ENCODE data around the gene DOC2A.

The DOC2A gene

GRCh38 chr16:30033270-30033669 is 22.4 kb upstream of the DOC2A start:
- H3F3A ChIP-seq (ENCODE audit: control insufficient read depth, insufficient read depth): no peaks in the 10 kb centered on the region
- peaks cover 28% of the 10 kb centered on the region for H3K27me3 ChIP-seq (ENCODE audit: control insufficient read depth, low read length)
- no peak for TF ChIP-seq CTCF (IDR thresholded peaks at IDR 0.05; ENCODE audit: low read depth, low read length, poor library complexity, severe bottlenecking)
- no peak for TF ChIP-seq EZH2phosphoT487 (IDR thresholded peaks at IDR 0.05; ENCODE audit: borderline replicate concordance, low read length)
- H3K27ac ChIP-seq (ENCODE audit: low read depth, low read length): no peak overlapping the region
- H3K4me3 ChIP-seq (ENCODE audit: low read length): no peak overlapping the region
- no peaks in the 10 kb centered on the region for H4K20me1 ChIP-seq (ENCODE audit: control insufficient read depth, insufficient read depth, low read depth, low read length)
- 0 out of 2 replicates have a peak, but pooled peaks cover 3% of the 10 kb centered on the region for H3K4me1 ChIP-seq (ENCODE audit: control insufficient read depth, low read length)
- H3K4me2 ChIP-seq (ENCODE audit: low read length): no peak overlapping the region
- no peaks in the 10 kb centered on the region for H3K9me2 ChIP-seq (replicated peaks; ENCODE audit: control insufficient read depth, low read length)
- peaks cover 4% of the 10 kb centered on the region; the same call in 1 of the 2 replicates for H3K9me3 ChIP-seq (ENCODE audit: control insufficient read depth, insufficient read depth, low read length)
- no peaks in the 10 kb centered on the region for H3K36me3 ChIP-seq (ENCODE audit: control insufficient read depth, low read length)
- H3K79me2 ChIP-seq (ENCODE audit: control insufficient read depth, low read length): no peaks in the 10 kb centered on the region

- H3K4me2 ChIP-seq (ENCODE audit: low read length): no peak overlapping the region
- no peaks in the 10 kb centered on the region for H3K9me2 ChIP-seq (replicated peaks; ENCODE audit: control insufficient read depth, low read length)
- peaks cover 38% of the 10 kb centered on the region for H3K27me3 ChIP-seq (ENCODE audit: control insufficient read depth, low read length)
- H3K9me3 ChIP-seq (ENCODE audit: control insufficient read depth, insufficient read depth, low read length): peaks cover 4% of the 10 kb centered on the region; the same call in 1 of the 2 replicates
- H3K79me2 ChIP-seq (ENCODE audit: control insufficient read depth, low read length): no peaks in the 10 kb centered on the region
- H4K20me1 ChIP-seq (ENCODE audit: control insufficient read depth, insufficient read depth, low read depth, low read length): no peaks in the 10 kb centered on the region
- no peak overlapping the region for H3K4me3 ChIP-seq (ENCODE audit: low read length)
- 0 out of 2 replicates have a peak, but pooled peaks cover 3% of the 10 kb centered on the region for H3K4me1 ChIP-seq (ENCODE audit: control insufficient read depth, low read length)
- H3F3A ChIP-seq (ENCODE audit: control insufficient read depth, insufficient read depth): no peaks in the 10 kb centered on the region
- TF ChIP-seq CTCF (IDR thresholded peaks at IDR 0.05; ENCODE audit: low read depth, low read length, poor library complexity, severe bottlenecking) (peak; percentile 97), EZH2phosphoT487 (IDR thresholded peaks at IDR 0.05; ENCODE audit: borderline replicate concordance, low read length) (no peak)
- H3K36me3 ChIP-seq (ENCODE audit: control insufficient read depth, low read length): no peaks in the 10 kb centered on the region
- no peak overlapping the region for H3K27ac ChIP-seq (ENCODE audit: low read depth, low read length)
Observed at GRCh38 chr16:30032083-30032819, 21.4 kb upstream of the DOC2A start.

GRCh38 chr16:30031477-30031918 is 20.7 kb upstream of the DOC2A start:
- TF ChIP-seq CTCF (IDR thresholded peaks at IDR 0.05; ENCODE audit: low read depth, low read length, poor library complexity, severe bottlenecking): no peak
- no peak for TF ChIP-seq EZH2phosphoT487 (IDR thresholded peaks at IDR 0.05; ENCODE audit: borderline replicate concordance, low read length)
- Histone ChIP-seq H3K79me2 (ENCODE audit: control insufficient read depth, low read length) (no peaks in the 10 kb centered on the region), H3K4me3 (ENCODE audit: low read length) (no peak overlapping the region), H3K27ac (ENCODE audit: low read depth, low read length) (no peak overlapping the region), H3K36me3 (ENCODE audit: control insufficient read depth, low read length) (no peaks in the 10 kb centered on the region), H3K4me2 (ENCODE audit: low read length) (no peak overlapping the region), H3F3A (ENCODE audit: control insufficient read depth, insufficient read depth) (no peaks in the 10 kb centered on the region), H3K9me2 (replicated peaks; ENCODE audit: control insufficient read depth, low read length) (no peaks in the 10 kb centered on the region), H4K20me1 (ENCODE audit: control insufficient read depth, insufficient read depth, low read depth, low read length) (no peaks in the 10 kb centered on the region), H3K9me3 (ENCODE audit: control insufficient read depth, insufficient read depth, low read length) (peaks cover 4% of the 10 kb centered on the region; the same call in 1 of the 2 replicates), H3K4me1 (ENCODE audit: control insufficient read depth, low read length) (0 out of 2 replicates have a peak, but pooled peaks cover 3% of the 10 kb centered on the region), H3K27me3 (ENCODE audit: control insufficient read depth, low read length) (peaks cover 45% of the 10 kb centered on the region)
